Measurements from ENCODE around the gene RNPC3.
A peak's percentile ranks its signal among the peaks of the same experiment; 100 is the strongest.

The RNPC3 gene

GRCh38 chr1:103497404-103497803 lies 28.1 kb upstream of the RNPC3 start:
- H3K27ac ChIP-seq: no peak overlapping the region
- H3K27me3 ChIP-seq: no peaks in the 10 kb centered on the region
- DNase-seq: no peak
- intact Hi-C loops (cut with DNase I; ENCODE audit: low total_unique reads): no loop called here
- no peaks in the 10 kb centered on the region for H3K4me1 ChIP-seq
- no peak overlapping the region for H3K4me3 ChIP-seq
- TF ChIP-seq CTCF (IDR thresholded peaks at IDR 0.05): no peak
- no peaks in the 10 kb centered on the region for H3K9me3 ChIP-seq
- H3K36me3 ChIP-seq: no peaks in the 10 kb centered on the region

- no peak overlapping the region for H3K4me3 ChIP-seq
- H3K36me3 ChIP-seq: no peaks in the 10 kb centered on the region
- no peak for DNase-seq
- intact Hi-C loops (cut with DNase I; ENCODE audit: low total_unique reads): no loop called here
- H3K27me3 ChIP-seq: no peaks in the 10 kb centered on the region
- H3K9me3 ChIP-seq: peaks cover 0 to 6% (median 0%) of the 10 kb centered on the region in 3 donors
- no peak overlapping the region for H3K27ac ChIP-seq
- TF ChIP-seq CTCF (IDR thresholded peaks at IDR 0.05): no peak
- no peaks in the 10 kb centered on the region for H3K4me1 ChIP-seq
Observed at GRCh38 chr1:103509250-103509649, 16.2 kb upstream of the RNPC3 start.

GRCh38 chr1:103513711-103514110 lies 11.8 kb upstream of the RNPC3 start:
- intact Hi-C loops (cut with DNase I; ENCODE audit: low total_unique reads): loop anchor here (5.0 kb wide), 1 partner anchor 406 kb away; the partner anchor contains the start of gene COL11A1
- H3K4me3 ChIP-seq: no peak overlapping the region
- H3K27me3 ChIP-seq: no peaks in the 10 kb centered on the region
- H3K9me3 ChIP-seq: peaks cover 0 to 6% (median 0%) of the 10 kb centered on the region in 3 donors
- no peak for TF ChIP-seq CTCF (IDR thresholded peaks at IDR 0.05)
- H3K27ac ChIP-seq: no peak overlapping the region
- no peak for DNase-seq
- H3K4me1 ChIP-seq: no peaks in the 10 kb centered on the region
- no peaks in the 10 kb centered on the region for H3K36me3 ChIP-seq

- TF ChIP-seq CTCF (IDR thresholded peaks at IDR 0.05): peak; percentile 71 to 72
- peaks cover 0 to 6% (median 0%) of the 10 kb centered on the region in 3 donors for H3K9me3 ChIP-seq
- intact Hi-C loops (cut with DNase I; ENCODE audit: low total_unique reads): loop anchor here (5.0 kb wide), 1 partner anchor 408 kb away; the partner anchor contains the start of gene COL11A1
- H3K4me3 ChIP-seq: no peak overlapping the region
- no peaks in the 10 kb centered on the region for H3K27me3 ChIP-seq
- no peak overlapping the region for H3K27ac ChIP-seq
- no peaks in the 10 kb centered on the region for H3K4me1 ChIP-seq
- DNase-seq: no peak
- H3K36me3 ChIP-seq: no peaks in the 10 kb centered on the region
Observed at GRCh38 chr1:103514920-103515503, 10.5 kb upstream of the RNPC3 start.

- DNase-seq: no peak
- no peak overlapping the region for H3K27ac ChIP-seq
- H3K27me3 ChIP-seq: no peaks in the 10 kb centered on the region
- H3K4me1 ChIP-seq: no peaks in the 10 kb centered on the region
- no peaks in the 10 kb centered on the region for H3K36me3 ChIP-seq
- intact Hi-C loops (cut with DNase I; ENCODE audit: low total_unique reads): no loop called here
- no peak overlapping the region for H3K4me3 ChIP-seq
- TF ChIP-seq CTCF (IDR thresholded peaks at IDR 0.05): no peak
- peaks cover 0 to 3% (median 0%) of the 10 kb centered on the region in 3 donors for H3K9me3 ChIP-seq
Observed at GRCh38 chr1:103516283-103516682, 9.2 kb upstream of the RNPC3 start.

GRCh38 chr1:103516693-103517092 lies 8.8 kb upstream of the RNPC3 start:
- TF ChIP-seq CTCF (IDR thresholded peaks at IDR 0.05): no peak
- H3K27ac ChIP-seq: no peak overlapping the region
- H3K36me3 ChIP-seq: no peaks in the 10 kb centered on the region
- DNase-seq: no peak
- no peaks in the 10 kb centered on the region for H3K4me1 ChIP-seq
- intact Hi-C loops (cut with DNase I; ENCODE audit: low total_unique reads): no loop called here
- no peaks in the 10 kb centered on the region for H3K9me3 ChIP-seq
- H3K27me3 ChIP-seq: no peaks in the 10 kb centered on the region
- H3K4me3 ChIP-seq: no peak overlapping the region

Data from tibial artery (tissue), 4 donors.